GM23338 (cell line): ENCODE data around the gene ASPHD2.

ENCODE experiments used
- POLR2AphosphoS5 ChIP-seq: IDR thresholded peaks from 2 replicates; pipeline ENCODE4 v1.6.1; 2016; ENCODE audit warnings: antibody characterized with exemption, low read depth
- TF ChIP-seq, protein P1 (sequence below), 2 experiments: fragments of 200-600 bp in 1 of 2; sonication (generic) in 1 of 2; conservative IDR thresholded peaks; 2 replicates each; pipeline versions ENCODE4 v1.5.1 to v1.6.1; 2016 to 2017; ENCODE audit warnings: antibody characterized with exemption in 2 of 2, low read depth in 2 of 2, mild to moderate bottlenecking in 2 of 2, moderate library complexity in 1 of 2

DNA sequence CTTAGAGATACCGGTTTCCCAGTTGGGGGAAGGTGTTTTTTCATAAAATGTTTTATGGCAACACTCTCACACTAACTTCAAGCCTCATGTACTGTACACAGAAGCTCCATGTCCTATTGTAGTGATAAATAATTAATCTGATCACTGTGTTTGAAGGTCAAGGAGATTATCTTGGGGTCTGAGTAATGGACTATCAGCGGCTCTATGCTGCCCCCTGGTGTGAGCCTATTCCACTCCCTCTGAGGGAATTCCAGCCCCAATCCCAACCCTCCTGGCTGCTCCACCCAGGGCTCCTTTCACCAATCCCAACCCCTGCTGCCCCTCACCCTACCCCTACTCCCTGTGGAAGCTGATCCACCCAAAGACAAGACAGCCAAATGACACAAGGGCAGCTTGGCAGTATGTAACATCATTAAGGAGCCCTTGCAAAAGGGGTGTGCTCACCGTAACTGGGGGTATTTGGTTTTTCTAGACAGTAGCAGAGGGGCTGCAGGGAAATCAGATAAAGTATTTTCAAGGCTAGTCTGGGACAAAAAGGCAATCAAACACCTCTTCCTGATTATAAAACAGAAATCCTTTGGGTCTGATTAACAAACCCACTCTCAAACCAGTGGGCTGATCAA lies 32.2 kb downstream of the ASPHD2 start:
- TF ChIP-seq, protein P1, sequence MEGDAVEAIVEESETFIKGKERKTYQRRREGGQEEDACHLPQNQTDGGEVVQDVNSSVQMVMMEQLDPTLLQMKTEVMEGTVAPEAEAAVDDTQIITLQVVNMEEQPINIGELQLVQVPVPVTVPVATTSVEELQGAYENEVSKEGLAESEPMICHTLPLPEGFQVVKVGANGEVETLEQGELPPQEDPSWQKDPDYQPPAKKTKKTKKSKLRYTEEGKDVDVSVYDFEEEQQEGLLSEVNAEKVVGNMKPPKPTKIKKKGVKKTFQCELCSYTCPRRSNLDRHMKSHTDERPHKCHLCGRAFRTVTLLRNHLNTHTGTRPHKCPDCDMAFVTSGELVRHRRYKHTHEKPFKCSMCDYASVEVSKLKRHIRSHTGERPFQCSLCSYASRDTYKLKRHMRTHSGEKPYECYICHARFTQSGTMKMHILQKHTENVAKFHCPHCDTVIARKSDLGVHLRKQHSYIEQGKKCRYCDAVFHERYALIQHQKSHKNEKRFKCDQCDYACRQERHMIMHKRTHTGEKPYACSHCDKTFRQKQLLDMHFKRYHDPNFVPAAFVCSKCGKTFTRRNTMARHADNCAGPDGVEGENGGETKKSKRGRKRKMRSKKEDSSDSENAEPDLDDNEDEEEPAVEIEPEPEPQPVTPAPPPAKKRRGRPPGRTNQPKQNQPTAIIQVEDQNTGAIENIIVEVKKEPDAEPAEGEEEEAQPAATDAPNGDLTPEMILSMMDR (conservative IDR thresholded peaks at IDR 0.05; ENCODE audit: low read depth in 2 of 2) = peak; percentile 75 to 81
- TF ChIP-seq POLR2AphosphoS5 = no peak
